Mesodermal cell (in vitro differentiated cells): ENCODE results near the gene CPLX3.
A peak's percentile ranks its signal among the peaks of the same experiment; 100 is the strongest.

Experiments used
- H3K27ac ChIP-seq: 2 replicates; pipeline ENCODE4 v1.7.0; 2013; ENCODE audit warnings: mild to moderate bottlenecking, low read depth, low read length, moderate library complexity; ENCODE audit not compliant: severe bottlenecking
- H3K36me3 ChIP-seq: 2 replicates; pipeline ENCODE4 v1.7.1; 2013; ENCODE audit warnings: mild to moderate bottlenecking, low read length, moderate library complexity; ENCODE audit not compliant: control insufficient read depth, insufficient read depth
- H3K4me1 ChIP-seq: one replicate; pipeline ENCODE4 v1.7.1; 2013; ENCODE audit warnings: mild to moderate bottlenecking, low read length; ENCODE audit not compliant: insufficient read depth, control insufficient read depth, poor library complexity, severe bottlenecking
- H3K4me3 ChIP-seq: 2 replicates; pipeline ENCODE4 v1.7.0; 2013; ENCODE audit warnings: low read length, control low read depth, mild to moderate bottlenecking; ENCODE audit not compliant: insufficient read depth, poor library complexity, severe bottlenecking; ENCODE audit errors: extremely low read depth
- H3K9me3 ChIP-seq: 2 replicates; pipeline ENCODE4 v1.7.1; 2013; ENCODE audit warnings: mild to moderate bottlenecking, low read length, moderate library complexity; ENCODE audit not compliant: control insufficient read depth
- WGBS, 2 experiments: methylation state at CpG; one replicate each; pipeline ENCODE4 v1.1.5; 2013; ENCODE audit warnings: missing lambda C conversion rate in 2 of 2; ENCODE audit not compliant: insufficient coverage in 2 of 2; 5-methylcytosine and 5-hydroxymethylcytosine counted together

CPLX3 gene

GRCh38 chr15:74873756-74874424 is 47.5 kb downstream of the CPLX3 start:
- H3K4me1 ChIP-seq: peaks cover 26% of the 10 kb centered on the region
- WGBS, 2 experiments: 41% methylated on average over 10 to 13 of the region's 16 CpGs
- no peaks in the 10 kb centered on the region for H3K9me3 ChIP-seq
- peak overlapping the region; percentile 56 for H3K4me3 ChIP-seq
- H3K36me3 ChIP-seq: peaks cover 12% of the 10 kb centered on the region
- peak overlapping the region; percentile 53 for H3K27ac ChIP-seq

GRCh38 chr15:74878273-74878672 is 51.8 kb downstream of the CPLX3 start:
- Histone ChIP-seq H3K36me3 (no peaks in the 10 kb centered on the region), H3K4me3 (no peak overlapping the region), H3K27ac (no peak overlapping the region), H3K4me1 (peaks cover 4% of the 10 kb centered on the region), H3K9me3 (peaks cover 10% of the 10 kb centered on the region)
- 80 to 100% methylated on average over 1 to 2 of the region's 4 CpGs for WGBS, 2 experiments
